Measurements from ENCODE around the gene FSTL5. TPM values are rescaled to one million over a fixed set of nuclear protein-coding genes. Genes with fewer than 3 reads are reported as not detected.

The FSTL5 gene
- total and polyA plus RNA-seq, 9 of the 15 experiments (the other 6 are each of a cell fraction or from before 2014, with no cell fraction given): 0.09 to 3.1 (median 0.50) TPM; not detected in 1

- TF ChIP-seq, protein P1, sequence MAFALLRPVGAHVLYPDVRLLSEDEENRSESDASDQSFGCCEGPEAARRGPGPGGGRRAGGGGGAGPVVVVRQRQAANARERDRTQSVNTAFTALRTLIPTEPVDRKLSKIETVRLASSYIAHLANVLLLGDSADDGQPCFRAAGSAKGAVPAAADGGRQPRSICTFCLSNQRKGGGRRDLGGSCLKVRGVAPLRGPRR (CRISPR knock-in tag; IDR thresholded peaks at IDR 0.05): no peak
- no peak for TF ChIP-seq ZNF445 (CRISPR knock-in tag; IDR thresholded peaks at IDR 0.05; ENCODE audit: low read depth)
- TF ChIP-seq NCOA1 (IDR thresholded peaks at IDR 0.05; ENCODE audit: low read depth): no peak
- TF ChIP-seq KLF16 (IDR thresholded peaks at IDR 0.05): no peak
- no peak for TF ChIP-seq ZMIZ1 (IDR thresholded peaks at IDR 0.05; ENCODE audit: low read depth in 2 of 2, low read length in 2 of 2)
- TF ChIP-seq TFAM (CRISPR knock-in tag; conservative IDR thresholded peaks at IDR 0.05): no peak
- TF ChIP-seq FOXA3 (CRISPR knock-in tag; conservative IDR thresholded peaks at IDR 0.05 in 1 of 2, IDR thresholded peaks at IDR 0.05 in 1 of 2): no peak
These were observed 232.7 kb downstream of the FSTL5 start (continued) for GRCh38 chr4:161931089-161931488.

- Histone ChIP-seq H3K4me2 (ENCODE audit: insufficient read depth, low read length) (no peak overlapping the region), H3K4me1 (replicated peaks in 1 of 2; ENCODE audit: control insufficient read depth in 2 of 2, insufficient read depth in 2 of 2, low read length in 2 of 2) (no peaks in the 10 kb centered on the region), H4K20me1 (replicated peaks; ENCODE audit: control insufficient read depth, insufficient read depth, low read length) (no peaks in the 10 kb centered on the region), H3K27me3 (ENCODE audit: control insufficient read depth in 2 of 2, insufficient read depth in 2 of 2, low read length in 2 of 2) (no peaks in the 10 kb centered on the region), H3K36me3 (ENCODE audit: control insufficient read depth, insufficient read depth, low read length) (no peaks in the 10 kb centered on the region), H2AFZ (ENCODE audit: low read depth, low read length) (no peak overlapping the region), H3K4me3 (no peak overlapping the region), H3K9ac (ENCODE audit: insufficient read depth in 1 of 2, low read depth in 2 of 2, low read length in 2 of 2) (no peak overlapping the region), H3K79me2 (ENCODE audit: control insufficient read depth, insufficient read depth, low read length) (no peaks in the 10 kb centered on the region), H3K9me1 (ENCODE audit: control insufficient read depth, insufficient read depth, low read length) (no peaks in the 10 kb centered on the region), H3K9me3 (replicated peaks; ENCODE audit: control insufficient read depth, insufficient read depth, low read depth, low read length) (no peaks in the 10 kb centered on the region), H3K27ac (ENCODE audit: extremely low read depth, low read depth, low read length) (no peak overlapping the region)
- no peak for FAIRE-seq
- no peak for DNase-seq (ENCODE audit: extremely low read depth in 1 of 4, low spot score in 3 of 4)
- no TSS peak for BruUV-seq (replicated peaks)
- intact Hi-C loops (cut with micrococcal nuclease): no loop called here
- no peak for ATAC-seq
- in situ Hi-C loops (cut with MboI): no loop called here
- ChIA-PET CTCF (ENCODE audit: low intra/inter-chr PET ratio) (no interaction called here), POLR2A (no interaction called here)
- TF ChIP-seq ZNF511 (CRISPR knock-in tag; IDR thresholded peaks at IDR 0.05) (no peak), SNAPC5 (CRISPR knock-in tag; IDR thresholded peaks at IDR 0.05) (no peak)
These were observed 233.8 kb downstream of the FSTL5 start for GRCh38 chr4:161929956-161930355.
